Trophoblast cell (in vitro differentiated cells and primary cell): ENCODE data around the gene RNU6-7. TPM values are rescaled to one million over a fixed set of nuclear protein-coding genes. Genes with fewer than 3 reads are reported as not detected.
A peak's percentile ranks its signal among the peaks of the same experiment; 100 is the strongest.

Source experiments
- DNase-seq, 2 donors: peaks; one replicate each; pipeline ENCODE4 v3.0.0-alpha.2; 2016
- H2AFZ ChIP-seq: 2 replicates; pipeline ENCODE4 v1.6.1; 2013; ENCODE audit warnings: low read length, moderate library complexity, mild to moderate bottlenecking; ENCODE audit not compliant: insufficient read depth, poor library complexity
- H2AK5ac ChIP-seq: 2 replicates; pipeline ENCODE4 v1.6.1; 2013; ENCODE audit warnings: mild to moderate bottlenecking, low read length
- H2BK120ac ChIP-seq: 2 replicates; pipeline ENCODE4 v1.6.1; 2013; ENCODE audit warnings: low read length, mild to moderate bottlenecking, moderate library complexity; ENCODE audit not compliant: insufficient read depth, poor library complexity
- H2BK12ac ChIP-seq: 2 replicates; pipeline ENCODE4 v1.6.1; 2013; ENCODE audit warnings: mild to moderate bottlenecking, low read length, moderate library complexity
- H2BK5ac ChIP-seq: 2 replicates; pipeline ENCODE4 v1.6.1; 2013; ENCODE audit warnings: low read length, low read depth, moderate library complexity, mild to moderate bottlenecking; ENCODE audit not compliant: poor library complexity
- H3K14ac ChIP-seq: 2 replicates; pipeline ENCODE4 v1.6.1; 2013; ENCODE audit warnings: mild to moderate bottlenecking, low read length
- H3K18ac ChIP-seq: 2 replicates; pipeline ENCODE4 v1.6.1; 2013; ENCODE audit warnings: mild to moderate bottlenecking, low read length
- H3K23ac ChIP-seq: 2 replicates; pipeline ENCODE4 v1.6.1; 2013; ENCODE audit warnings: low read length
- H3K27ac ChIP-seq: 2 replicates; pipeline ENCODE4 v1.5.1; 2013; ENCODE audit warnings: low read depth, mild to moderate bottlenecking, inconsistent platforms, low read length, moderate library complexity
- H3K27me3 ChIP-seq: 2 replicates; pipeline ENCODE4 v1.6.1; 2013; ENCODE audit warnings: inconsistent platforms, mild to moderate bottlenecking, low read length, moderate library complexity; ENCODE audit not compliant: insufficient read depth
- H3K36me3 ChIP-seq, 2 experiments: 1 replicate in 1 of 2; 2 replicates in 1 of 2; pipeline ENCODE4 v1.6.1; 2013; ENCODE audit warnings: low read length in 2 of 2, mild to moderate bottlenecking in 2 of 2, moderate library complexity in 1 of 2; ENCODE audit not compliant: insufficient read depth in 2 of 2, control insufficient read depth in 1 of 2
- H3K4ac ChIP-seq: 2 replicates; pipeline ENCODE4 v1.6.1; 2013; ENCODE audit warnings: low read depth, mild to moderate bottlenecking, low read length, moderate library complexity
- H3K4me1 ChIP-seq, 2 experiments: 1 replicate in 1 of 2; 2 replicates in 1 of 2; pipeline ENCODE4 v1.6.1; 2013; ENCODE audit warnings: low read length in 2 of 2, mild to moderate bottlenecking in 2 of 2, moderate library complexity in 1 of 2; ENCODE audit not compliant: insufficient read depth in 2 of 2, control insufficient read depth in 1 of 2
- H3K4me2 ChIP-seq: 2 replicates; pipeline ENCODE4 v1.6.1; 2013; ENCODE audit warnings: inconsistent platforms, mild to moderate bottlenecking, low read length, moderate library complexity
- H3K4me3 ChIP-seq: 2 replicates; pipeline ENCODE4 v1.5.1; 2013; ENCODE audit warnings: mild to moderate bottlenecking, low read depth, low read length, inconsistent platforms
- H3K79me1 ChIP-seq: one replicate; pipeline ENCODE4 v1.6.1; 2013; ENCODE audit warnings: low read length
- H3K79me2 ChIP-seq: 2 replicates; pipeline ENCODE4 v1.6.1; 2013; ENCODE audit warnings: low read length, mild to moderate bottlenecking; ENCODE audit not compliant: control insufficient read depth, insufficient read depth, poor library complexity
- H3K9ac ChIP-seq: 2 replicates; pipeline ENCODE4 v1.6.1; 2013; ENCODE audit warnings: mild to moderate bottlenecking, low read length
- H3K9me3 ChIP-seq: 2 replicates; pipeline ENCODE4 v1.6.1; 2013; ENCODE audit warnings: low read depth, mild to moderate bottlenecking, control low read depth, inconsistent platforms, low read length; ENCODE audit not compliant: insufficient read depth
- H4K12ac ChIP-seq: 2 replicates; pipeline ENCODE4 v1.6.1; 2013; ENCODE audit warnings: low read depth, mild to moderate bottlenecking, low read length, moderate library complexity
- H4K8ac ChIP-seq: 2 replicates; pipeline ENCODE4 v1.6.1; 2013; ENCODE audit warnings: low read depth, mild to moderate bottlenecking, low read length, moderate library complexity
- H4K91ac ChIP-seq: one replicate; pipeline ENCODE4 v1.6.1; 2013; ENCODE audit warnings: low read depth, mild to moderate bottlenecking, low read length, moderate library complexity
- WGBS: extraction: QIAGEN DNeasy Blood & Tissue Kit; methylation state at CpG from one replicate; pipeline ENCODE4 v1.1.7; 2013; ENCODE audit warnings: missing lambda C conversion rate; ENCODE audit not compliant: insufficient read length, insufficient coverage; ENCODE audit errors: extremely low coverage; 5-methylcytosine and 5-hydroxymethylcytosine counted together
- polyA plus RNA-seq: library from polyadenylated mRNA; stranded (reverse); fragments of 200-250 nt; gene quantifications from 2 replicates; pipeline ENCODE4 v1.2.3, GENCODE V29; 2013

The RNU6-7 gene
- not detected in 2 replicates for polyA plus RNA-seq

DNA sequence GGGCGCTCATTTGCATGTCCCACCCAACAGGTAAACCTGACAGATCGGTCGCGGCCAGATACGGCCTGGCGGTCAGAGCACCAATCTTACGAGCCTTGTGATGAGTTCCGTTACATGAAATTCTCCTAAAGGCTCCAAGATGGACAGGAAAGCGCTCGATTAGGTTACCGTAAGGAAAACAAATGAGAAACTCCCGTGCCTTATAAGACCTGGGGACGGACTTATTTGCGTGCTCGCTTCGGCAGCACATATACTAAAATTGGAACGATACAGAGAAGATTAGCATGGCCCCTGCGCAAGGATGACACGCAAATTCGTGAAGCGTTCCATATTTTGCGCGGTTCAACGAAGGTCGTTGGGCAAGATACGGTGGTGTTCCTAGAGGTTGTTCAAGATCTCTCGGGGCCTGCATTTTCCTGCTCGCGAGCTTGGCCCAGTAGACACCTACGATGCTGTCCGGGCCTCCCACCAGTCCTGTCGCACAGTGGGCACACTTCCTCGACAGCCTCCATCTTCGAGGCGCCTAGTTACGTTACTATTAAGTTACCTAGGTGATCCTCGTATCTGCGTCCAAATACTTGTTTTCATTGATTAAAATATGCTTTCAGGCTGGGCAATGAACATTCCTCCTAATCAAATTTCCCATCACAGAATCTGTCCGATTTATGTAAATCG, at the start of gene RNU6-7:
TSS of gene RNU6-7 (plus strand) at position 230 of the 675 bp plus-strand sequence.
- WGBS = no CpG with 5 or more reads among the region's 40 CpGs
- Histone ChIP-seq H3K4me3 (peak within 1 kb of the TSS; percentile 83), H2BK120ac (no peak within 1 kb of the TSS), H3K18ac (no peak within 1 kb of the TSS), H3K27me3 (no peaks in the 10 kb centered on the region), H4K91ac (no peak within 1 kb of the TSS), H2BK5ac (no peak within 1 kb of the TSS), H2BK12ac (no peak within 1 kb of the TSS), H3K4me1 (no peaks in the 10 kb centered on the region), H4K12ac (no peak within 1 kb of the TSS), H3K79me2 (no peaks in the 10 kb centered on the region), H3K27ac (no peak within 1 kb of the TSS), H3K23ac (no peak within 1 kb of the TSS), H3K9me3 (peaks cover 3% of the 10 kb centered on the region), H2AK5ac (no peak within 1 kb of the TSS), H3K36me3 (no peaks in the 10 kb centered on the region), H2AFZ (peak within 1 kb of the TSS; percentile 68), H3K79me1 (peaks cover 4% of the 10 kb centered on the region), H3K4me2 (peak within 1 kb of the TSS; percentile 99), H3K14ac (peak within 1 kb of the TSS; percentile 17), H3K9ac (peak within 1 kb of the TSS; percentile 81), H4K8ac (no peak within 1 kb of the TSS), H3K4ac (no peak within 1 kb of the TSS)
- DNase-seq = peak in 1 of 2 donors; percentile 34

DNA sequence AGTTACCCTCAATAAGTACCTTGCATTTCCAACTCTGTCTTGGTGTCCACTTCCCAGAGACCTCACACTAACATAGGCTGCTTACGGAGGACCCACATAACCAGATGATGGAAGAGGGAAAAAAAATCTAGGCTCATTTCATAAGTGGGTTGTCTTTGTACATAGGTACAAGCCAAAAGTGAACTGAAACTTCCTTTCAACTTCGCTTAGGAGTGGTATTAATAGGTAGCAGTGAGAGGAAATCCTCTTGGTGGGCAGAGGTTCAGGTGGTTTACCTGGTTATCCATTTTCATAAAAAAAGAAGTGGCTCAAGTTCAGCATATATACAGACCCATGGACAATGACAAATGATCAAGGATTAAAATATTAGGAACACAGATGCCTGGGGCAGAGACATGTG, 35.8 kb upstream of the RNU6-7 start:
- H2AFZ ChIP-seq = no peak overlapping the region
- no peak overlapping the region for H3K4me3 ChIP-seq
- no peak overlapping the region for H3K14ac ChIP-seq
- H4K8ac ChIP-seq = no peak overlapping the region
- H3K18ac ChIP-seq = no peak overlapping the region
- no peak overlapping the region for H3K4ac ChIP-seq
- H3K27ac ChIP-seq = no peak overlapping the region
- no peaks in the 10 kb centered on the region for H3K79me2 ChIP-seq
- no peak overlapping the region for H3K9ac ChIP-seq
- H3K4me1 ChIP-seq = no peaks in the 10 kb centered on the region
- no peak overlapping the region for H3K4me2 ChIP-seq
- no peaks in the 10 kb centered on the region for H3K27me3 ChIP-seq
- H3K36me3 ChIP-seq = no peaks in the 10 kb centered on the region
- H4K12ac ChIP-seq = no peak overlapping the region
- no peak overlapping the region for H2BK5ac ChIP-seq
- no peak overlapping the region for H3K23ac ChIP-seq
- no peak overlapping the region for H2BK120ac ChIP-seq
- H3K9me3 ChIP-seq = peaks cover 3% of the 10 kb centered on the region
- DNase-seq = no peak
- H3K79me1 ChIP-seq = no peaks in the 10 kb centered on the region
- no peak overlapping the region for H4K91ac ChIP-seq
- no CpG with 5 or more reads among the region's 2 CpGs for WGBS
- no peak overlapping the region for H2BK12ac ChIP-seq
- H2AK5ac ChIP-seq = no peak overlapping the region

- Histone ChIP-seq H3K9ac (no peak overlapping the region), H3K27ac (no peak overlapping the region), H3K9me3 (peaks cover 3% of the 10 kb centered on the region), H3K18ac (no peak overlapping the region), H2BK12ac (no peak overlapping the region), H3K27me3 (no peaks in the 10 kb centered on the region), H3K4me2 (no peak overlapping the region), H2BK5ac (no peak overlapping the region), H3K4me3 (no peak overlapping the region), H3K36me3 (no peaks in the 10 kb centered on the region), H4K12ac (no peak overlapping the region), H3K79me1 (no peaks in the 10 kb centered on the region), H3K23ac (no peak overlapping the region), H3K4me1 (no peaks in the 10 kb centered on the region), H4K8ac (no peak overlapping the region), H2AFZ (no peak overlapping the region), H3K4ac (no peak overlapping the region), H2BK120ac (no peak overlapping the region), H2AK5ac (no peak overlapping the region), H4K91ac (no peak overlapping the region), H3K14ac (no peak overlapping the region), H3K79me2 (no peaks in the 10 kb centered on the region)
- DNase-seq = no peak
- no CpG with 5 or more reads among the region's 1 CpG for WGBS
Observed at GRCh38 chr14:32166924-32167323, 34.9 kb upstream of the RNU6-7 start.

DNA sequence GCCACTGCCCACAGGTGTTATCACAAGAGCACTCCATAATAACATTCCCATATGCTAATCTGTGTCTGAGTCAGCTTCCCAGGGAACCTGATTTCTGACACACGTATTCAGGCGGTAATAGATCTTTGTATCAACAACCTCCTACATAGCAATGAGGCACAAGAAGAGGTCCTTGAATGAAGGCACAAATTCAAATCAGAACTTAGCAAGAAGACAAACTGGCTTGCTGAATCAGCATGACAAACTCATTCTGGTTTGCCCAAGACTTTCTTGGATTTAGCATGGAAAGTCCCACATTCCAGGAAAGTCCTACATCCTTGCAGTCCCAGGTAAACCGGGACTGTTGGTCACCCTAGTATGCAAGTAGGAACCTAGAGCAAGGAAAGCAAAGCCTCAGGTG, 33.9 kb upstream of the RNU6-7 start:
- no peak overlapping the region for H4K91ac ChIP-seq
- H3K4me2 ChIP-seq = no peak overlapping the region
- H3K18ac ChIP-seq = no peak overlapping the region
- no peak overlapping the region for H2BK5ac ChIP-seq
- H3K27me3 ChIP-seq = no peaks in the 10 kb centered on the region
- peaks cover 3% of the 10 kb centered on the region for H3K9me3 ChIP-seq
- no peak overlapping the region for H3K4me3 ChIP-seq
- no peak overlapping the region for H2BK12ac ChIP-seq
- no peak overlapping the region for H2BK120ac ChIP-seq
- no peaks in the 10 kb centered on the region for H3K79me2 ChIP-seq
- WGBS = no CpG with 5 or more reads among the region's 3 CpGs
- no peak overlapping the region for H4K12ac ChIP-seq
- H3K23ac ChIP-seq = no peak overlapping the region
- no peak overlapping the region for H3K9ac ChIP-seq
- DNase-seq = peak in 1 of 2 donors; percentile 19
- H2AK5ac ChIP-seq = no peak overlapping the region
- no peaks in the 10 kb centered on the region for H3K4me1 ChIP-seq
- no peak overlapping the region for H4K8ac ChIP-seq
- H3K79me1 ChIP-seq = no peaks in the 10 kb centered on the region
- H3K36me3 ChIP-seq = no peaks in the 10 kb centered on the region
- no peak overlapping the region for H3K27ac ChIP-seq
- no peak overlapping the region for H2AFZ ChIP-seq
- H3K14ac ChIP-seq = no peak overlapping the region
- no peak overlapping the region for H3K4ac ChIP-seq
